NCI-H1417 (cell line): ENCODE results near the gene TTC16.
"Not testable (repeated sequence)": the region's sequence is repeated elsewhere in the genome, so short reads cannot be mapped to it uniquely, and the experiment has no call there.

Experiments used
- DNase-seq, 3 experiments: peaks; one replicate each; lab custom pipeline; 2025; lab: John Stamatoyannopoulos, UW

Gene TTC16

GRCh38 chr9:127744398-127745110, 28.7 kb downstream of the TTC16 start:
- no peak for DNase-seq

- no peak for DNase-seq
Observed at GRCh38 chr9:127746959-127747569, 31.2 kb downstream of the TTC16 start.

GRCh38 chr9:127749090-127749787, 33.4 kb downstream of the TTC16 start:
- DNase-seq: no peak

GRCh38 chr9:127751269-127752054, 35.6 kb downstream of the TTC16 start:
- no peak for DNase-seq

- DNase-seq: no peak
Observed at GRCh38 chr9:127753148-127753547, 37.3 kb downstream of the TTC16 start.

GRCh38 chr9:127753622-127754021, 37.7 kb downstream of the TTC16 start:
- DNase-seq: no peak

GRCh38 chr9:127754099-127755060, 38.5 kb downstream of the TTC16 start:
- peak; percentile 1 to 77 (median 69) for DNase-seq

- DNase-seq: peak in 2 of 3 experiments; percentile 57 to 63
Observed at GRCh38 chr9:127755061-127756060, 39.5 kb downstream of the TTC16 start.

GRCh38 chr9:127756233-127756632, 40.4 kb downstream of the TTC16 start:
- DNase-seq: no peak

- DNase-seq: not testable (repeated sequence)
Observed at GRCh38 chr9:127756776-127757175, 40.9 kb downstream of the TTC16 start.

- DNase-seq: no peak
Observed at GRCh38 chr9:127758843-127759242, 43.0 kb downstream of the TTC16 start.

- no peak for DNase-seq
Observed at GRCh38 chr9:127761061-127761460, 45.2 kb downstream of the TTC16 start.

- peak in 1 of 3 experiments; percentile 27 for DNase-seq
Observed at GRCh38 chr9:127761491-127761956, 45.6 kb downstream of the TTC16 start.

GRCh38 chr9:127762111-127762676, 46.3 kb downstream of the TTC16 start:
- DNase-seq: no peak

GRCh38 chr9:127763918-127764384, 48.1 kb downstream of the TTC16 start:
- DNase-seq: no peak

GRCh38 chr9:127765418-127765817, 49.5 kb downstream of the TTC16 start:
- no peak for DNase-seq

GRCh38 chr9:127767410-127767809, 51.5 kb downstream of the TTC16 start:
- DNase-seq: no peak

- DNase-seq: no peak
Observed at GRCh38 chr9:127767909-127768331, 52.0 kb downstream of the TTC16 start.

- no peak for DNase-seq
Observed at GRCh38 chr9:127768698-127769097, 52.8 kb downstream of the TTC16 start.
